ENCODE results near the gene OR10H4.
"Not testable (repeated sequence)": the region's sequence is repeated elsewhere in the genome, so short reads cannot be mapped to it uniquely, and the experiment has no call there.

OR10H4 gene

GRCh38 chr19:15944401-15944800 lies 4.4 kb upstream of the OR10H4 start:
- no peak for DNase-seq (ENCODE audit: low read depth in 2 of 2)

GRCh38 chr19:15945301-15945700 lies 3.5 kb upstream of the OR10H4 start:
- DNase-seq (ENCODE audit: low read depth in 2 of 2) = no peak

DNA sequence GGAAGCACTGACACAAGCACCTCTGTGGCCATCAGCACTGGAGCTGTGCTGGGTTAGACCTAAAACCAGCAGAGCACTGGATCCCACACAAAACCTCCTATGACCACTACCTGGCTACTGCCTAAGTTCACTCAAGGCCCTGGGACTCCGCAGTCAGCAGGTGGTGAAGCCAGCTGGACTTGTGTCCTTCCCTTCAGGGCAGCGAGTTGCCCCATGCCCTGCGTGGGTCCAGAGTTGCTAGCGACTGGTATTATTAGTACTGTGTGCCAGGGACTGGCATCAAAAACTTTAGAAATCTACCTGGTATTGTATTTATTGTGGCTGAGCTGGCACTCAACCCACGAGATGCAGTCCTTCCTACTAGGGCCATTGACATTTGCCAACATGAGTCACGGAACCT lies 6.0 kb downstream of the OR10H4 start:
- no peak for DNase-seq (ENCODE audit: low read depth in 2 of 2)

- peak in 1 of 2 donors; percentile 2 for DNase-seq (ENCODE audit: low read depth in 2 of 2)
Measured at GRCh38 chr19:15962319-15962718, 13.5 kb downstream of the OR10H4 start.

DNA sequence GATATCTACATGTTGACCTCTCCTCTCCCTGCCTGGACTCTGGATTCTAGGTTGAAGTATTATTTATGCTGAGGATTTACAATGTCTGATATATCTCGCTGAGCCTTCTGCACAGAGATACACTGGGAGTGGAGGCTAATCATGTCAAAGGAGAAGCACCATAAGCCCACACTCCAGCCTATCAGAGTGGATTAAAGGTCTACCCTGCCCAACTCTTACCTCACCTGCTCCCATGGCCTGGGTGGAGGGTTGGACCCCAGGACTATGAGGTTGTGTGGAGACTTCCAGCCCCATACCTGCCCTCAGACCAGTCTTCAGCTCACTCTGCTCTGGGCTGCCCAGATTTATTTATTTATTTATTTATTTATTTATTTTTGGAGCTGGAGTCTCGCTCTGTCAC lies 15.4 kb downstream of the OR10H4 start:
- no peak for DNase-seq (ENCODE audit: low read depth in 2 of 2)

- DNase-seq (ENCODE audit: low read depth in 2 of 2) = no peak
Measured at GRCh38 chr19:15971224-15971780, 22.5 kb downstream of the OR10H4 start.

DNA sequence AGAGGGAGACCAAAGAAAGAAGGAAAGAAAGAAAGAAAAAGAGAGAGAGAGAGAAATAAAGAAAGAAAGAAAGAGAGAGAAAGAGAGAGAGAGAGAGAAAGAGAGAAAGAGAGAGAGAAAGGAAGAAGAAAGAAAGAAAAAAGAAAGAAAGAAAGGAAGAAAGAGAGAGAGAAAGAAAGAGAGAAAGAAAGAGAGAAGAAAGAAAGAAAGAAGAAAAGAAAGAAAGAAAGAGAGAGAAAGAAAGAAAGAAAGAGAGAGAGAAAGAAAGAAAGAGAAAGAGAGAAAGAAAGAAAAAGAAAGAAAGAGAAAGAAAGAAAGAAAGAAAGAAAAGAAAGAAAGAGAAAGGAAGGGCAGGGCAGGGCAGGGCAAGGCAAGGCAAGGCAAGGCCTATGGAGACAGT lies 23.2 kb downstream of the OR10H4 start:
- DNase-seq (ENCODE audit: low read depth in 2 of 2) = not testable (repeated sequence)

- DNase-seq (ENCODE audit: low read depth in 2 of 2) = no peak
Measured at GRCh38 chr19:15974856-15975255, 26.0 kb downstream of the OR10H4 start.

GRCh38 chr19:15976836-15977689 lies 28.3 kb downstream of the OR10H4 start:
- DNase-seq (ENCODE audit: low read depth in 2 of 2) = no peak

GRCh38 chr19:15977690-15978089 lies 28.9 kb downstream of the OR10H4 start:
- no peak for DNase-seq (ENCODE audit: low read depth in 2 of 2)

GRCh38 chr19:15979293-15979692 lies 30.5 kb downstream of the OR10H4 start:
- DNase-seq (ENCODE audit: low read depth in 2 of 2) = no peak

DNA sequence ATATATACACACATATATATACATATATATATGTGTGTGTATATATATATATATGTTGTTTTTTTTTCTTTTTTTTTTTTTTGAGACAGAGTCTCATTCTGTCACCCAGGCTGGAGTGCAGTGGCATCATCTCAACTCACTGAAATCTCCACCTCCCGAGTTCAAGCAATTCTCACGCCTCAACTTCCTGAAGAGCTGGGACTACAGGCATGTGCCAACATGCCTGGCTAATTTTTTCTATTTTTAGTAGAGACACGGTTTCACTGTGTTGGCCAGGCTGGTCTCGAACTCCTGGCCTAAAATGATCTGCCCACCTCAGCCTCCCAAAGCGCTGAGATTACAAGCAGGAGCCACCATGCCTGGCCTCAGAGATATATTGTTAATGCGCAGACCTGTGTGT lies 37.0 kb downstream of the OR10H4 start:
- DNase-seq (ENCODE audit: low read depth in 2 of 2) = not testable (repeated sequence)

DNA sequence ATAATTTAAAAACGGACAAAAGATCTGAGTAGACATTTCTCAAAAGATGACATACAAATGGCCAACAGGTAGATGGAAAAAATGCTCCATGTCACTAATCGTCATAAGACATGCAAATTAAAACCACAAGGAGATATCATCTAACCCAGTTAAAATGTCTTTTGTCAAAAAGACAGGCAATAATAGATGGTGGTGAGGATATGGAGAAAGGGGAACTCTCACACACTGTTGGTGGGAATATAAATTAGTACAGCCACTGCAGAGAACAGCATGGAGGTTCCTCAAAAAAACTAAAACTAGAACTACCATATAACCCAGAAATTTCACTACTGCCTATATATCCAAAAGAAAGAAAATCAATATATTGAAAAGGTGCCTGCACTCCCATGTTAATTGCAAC lies 37.9 kb downstream of the OR10H4 start:
- no peak for DNase-seq (ENCODE audit: low read depth in 2 of 2)

DNA sequence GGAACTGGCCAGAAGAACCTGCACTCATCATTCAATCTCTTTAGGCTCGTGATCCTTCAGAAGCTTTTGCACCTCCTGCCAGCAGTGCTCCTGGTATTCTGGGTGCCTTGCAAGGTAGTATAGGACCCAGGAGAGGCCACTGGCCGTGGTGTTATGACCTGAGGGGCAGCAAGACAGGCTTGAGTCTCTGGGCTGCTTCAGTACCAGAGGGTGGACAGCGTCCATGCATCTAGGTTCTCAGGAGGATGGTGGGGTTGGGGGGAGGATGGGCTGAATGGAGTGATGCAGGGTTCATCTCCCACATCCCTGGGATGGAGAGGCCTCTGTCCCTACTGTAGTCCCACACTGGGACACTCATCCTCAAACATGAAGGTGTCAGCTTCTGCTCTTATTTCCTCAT lies 41.1 kb downstream of the OR10H4 start:
- no peak for DNase-seq (ENCODE audit: low read depth in 2 of 2)

GRCh38 chr19:15991602-15992001 lies 42.8 kb downstream of the OR10H4 start:
- no peak for DNase-seq (ENCODE audit: low read depth in 2 of 2)

- no peak for DNase-seq (ENCODE audit: low read depth in 2 of 2)
Measured at GRCh38 chr19:15992014-15992413, 43.2 kb downstream of the OR10H4 start.

DNA sequence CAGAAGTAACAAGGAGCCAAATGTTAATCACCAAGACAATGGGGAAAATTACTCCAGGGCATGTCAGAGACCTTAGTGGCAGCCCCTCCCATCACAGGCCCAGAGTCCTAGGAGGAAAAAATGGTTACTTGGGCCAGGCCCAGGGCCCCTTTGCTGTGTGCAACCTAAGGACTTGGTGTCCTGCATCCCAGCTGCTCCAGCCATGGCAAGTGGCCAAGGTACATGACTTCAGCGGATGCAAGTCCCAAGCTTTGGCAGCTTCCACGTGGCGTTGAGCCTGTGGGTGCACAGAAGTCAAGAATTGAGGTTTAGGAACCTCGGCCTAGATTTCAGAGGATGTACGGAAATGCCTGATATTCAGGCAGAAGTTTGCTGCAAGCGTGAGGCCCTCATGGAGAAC lies 46.7 kb downstream of the OR10H4 start:
- DNase-seq (ENCODE audit: low read depth in 2 of 2) = no peak

- DNase-seq (ENCODE audit: low read depth in 2 of 2) = no peak
Measured at GRCh38 chr19:15998166-15998565, 49.4 kb downstream of the OR10H4 start.
